GM23338 (cell line): ENCODE results near the gene MARCHF3. TPM values are rescaled to one million over a fixed set of nuclear protein-coding genes. Genes with fewer than 3 reads are reported as not detected.

Experiments used
- ATAC-seq: fragments of 200-7000 bp; cut with Tn5 transposase; 3 replicates; pipeline ENCODE4 v1.9.1; 2020
- DNase-seq: peaks from one replicate; pipeline ENCODE4 v3.0.0-alpha.2; 2015; ENCODE audit warnings: low spot score
- H2AFZ ChIP-seq: fragments of 200-600 bp; sonication (generic); 2 replicates; pipeline ENCODE4 v1.8.0; 2016; ENCODE audit warnings: antibody characterized with exemption, mild to moderate bottlenecking, moderate library complexity
- H3F3A ChIP-seq: fragments of 200-600 bp; sonication (generic); replicated peaks from 2 replicates; pipeline ENCODE4 v1.8.0; 2017; ENCODE audit warnings: antibody characterized with exemption, mixed run types, low read depth
- H3K27ac ChIP-seq: fragments of 200-600 bp; sonication (generic); 2 replicates; pipeline ENCODE4 v1.6.1; 2016; ENCODE audit warnings: low read depth
- H3K27me3 ChIP-seq: fragments of 200-600 bp; sonication (generic); 2 replicates; pipeline ENCODE4 v1.8.0; 2016; ENCODE audit warnings: mild to moderate bottlenecking, mixed run types, moderate library complexity; ENCODE audit not compliant: insufficient read depth
- H3K36me3 ChIP-seq: fragments of 200-600 bp; sonication (generic); 2 replicates; pipeline ENCODE4 v1.8.0; 2016; ENCODE audit warnings: mild to moderate bottlenecking; ENCODE audit not compliant: insufficient read depth
- H3K4me1 ChIP-seq: fragments of 200-600 bp; sonication (generic); 2 replicates; pipeline ENCODE4 v1.8.0; 2016; ENCODE audit warnings: mild to moderate bottlenecking, moderate library complexity; ENCODE audit not compliant: insufficient read depth
- H3K4me2 ChIP-seq: fragments of 200-600 bp; sonication (generic); 2 replicates; pipeline ENCODE4 v1.7.1; 2017; ENCODE audit warnings: mixed run types
- H3K4me3 ChIP-seq: fragments of 200-600 bp; sonication (generic); 2 replicates; pipeline ENCODE4 v1.6.1; 2016; ENCODE audit warnings: mixed run types
- H3K79me2 ChIP-seq: fragments of 200-600 bp; sonication (generic); replicated peaks from 2 replicates; pipeline ENCODE4 v1.8.0; 2017; ENCODE audit warnings: mild to moderate bottlenecking; ENCODE audit not compliant: insufficient read depth
- H3K9me2 ChIP-seq: fragments of 200-600 bp; sonication (generic); 2 replicates; pipeline ENCODE4 v1.8.0; 2017; ENCODE audit not compliant: insufficient read depth
- H4K20me1 ChIP-seq: fragments of 200-600 bp; sonication (generic); replicated peaks from 2 replicates; pipeline ENCODE4 v1.8.0; 2017; ENCODE audit warnings: mild to moderate bottlenecking; ENCODE audit not compliant: insufficient read depth
- H3K27ac Mint-ChIP-seq: 2 replicates; pipeline ENCODE4 v1.8.0; 2020; ENCODE audit warnings: inconsistent platforms, mild to moderate bottlenecking, moderate library complexity, mixed read lengths
- H3K27me3 Mint-ChIP-seq: 3 replicates; pipeline ENCODE4 v1.8.0; 2022; ENCODE audit warnings: low read depth, mild to moderate bottlenecking, moderate library complexity, mixed read lengths, inconsistent platforms; ENCODE audit not compliant: insufficient read depth, poor library complexity
- H3K36me3 Mint-ChIP-seq: 3 replicates; pipeline ENCODE4 v1.8.0; 2021; ENCODE audit warnings: low read depth, mild to moderate bottlenecking, inconsistent platforms, moderate library complexity, mixed read lengths
- H3K4me1 Mint-ChIP-seq: 3 replicates; pipeline ENCODE4 v1.8.0; 2020; ENCODE audit warnings: mild to moderate bottlenecking, inconsistent platforms, mixed read lengths
- H3K4me3 Mint-ChIP-seq: 3 replicates; pipeline ENCODE4 v1.8.0; 2021; ENCODE audit warnings: moderate library complexity, mild to moderate bottlenecking, inconsistent platforms, mixed read lengths
- H3K9me3 Mint-ChIP-seq: 3 replicates; pipeline ENCODE4 v1.8.0; 2020; ENCODE audit warnings: moderate library complexity, mild to moderate bottlenecking, inconsistent platforms, mixed read lengths
- CREB1 ChIP-seq: fragments of 250-450 bp; sonication (Bioruptor Pico); IDR thresholded peaks from 2 replicates; pipeline ENCODE4 v1.5.0; 2020; ENCODE audit warnings: low read depth, mild to moderate bottlenecking, moderate library complexity
- CTCF ChIP-seq, 2 experiments: fragments of 200-600 bp in 1 of 2; sonication (generic) in 1 of 2; conservative IDR thresholded peaks; 2 replicates each; pipeline versions ENCODE4 v1.5.1 to v1.6.1; 2016 to 2017; ENCODE audit warnings: antibody characterized with exemption in 2 of 2, low read depth in 2 of 2, mild to moderate bottlenecking in 2 of 2, moderate library complexity in 1 of 2
- ETS1 ChIP-seq: IDR thresholded peaks from 2 replicates; pipeline ENCODE4 v1.6.1; 2016; ENCODE audit warnings: antibody characterized with exemption
- EZH2 ChIP-seq: fragments of 200-600 bp; sonication (generic); IDR thresholded peaks from one replicate; pipeline ENCODE4 v1.8.0; 2017; ENCODE audit warnings: antibody characterized with exemption, mild to moderate bottlenecking, low read depth; ENCODE audit not compliant: unreplicated experiment
- EZH2phosphoT487 ChIP-seq: fragments of 200-600 bp; sonication (generic); IDR thresholded peaks from one replicate; pipeline ENCODE4 v1.8.1; 2018; ENCODE audit warnings: antibody characterized with exemption; ENCODE audit not compliant: unreplicated experiment
- JUNB ChIP-seq: IDR thresholded peaks from one replicate; pipeline ENCODE4 v1.6.1; 2016; ENCODE audit warnings: antibody characterized with exemption; ENCODE audit not compliant: unreplicated experiment
- NANOG ChIP-seq: IDR thresholded peaks from 2 replicates; pipeline ENCODE4 v1.6.1; 2016; ENCODE audit warnings: antibody characterized with exemption, borderline replicate concordance
- POLR2AphosphoS5 ChIP-seq: IDR thresholded peaks from 2 replicates; pipeline ENCODE4 v1.6.1; 2016; ENCODE audit warnings: antibody characterized with exemption, low read depth
- REST ChIP-seq: IDR thresholded peaks from one replicate; pipeline ENCODE4 v1.6.1; 2018; ENCODE audit warnings: antibody characterized with exemption; ENCODE audit not compliant: unreplicated experiment
- STAT1 ChIP-seq: IDR thresholded peaks from one replicate; pipeline ENCODE4 v1.6.1; 2016; ENCODE audit warnings: antibody characterized with exemption; ENCODE audit not compliant: unreplicated experiment
- ZNF114 ChIP-seq: fragments of 250-450 bp; sonication (Bioruptor Pico); IDR thresholded peaks from 2 replicates; pipeline ENCODE4 v1.5.0; 2020; ENCODE audit warnings: mild to moderate bottlenecking, moderate library complexity
- ZNF331 ChIP-seq: fragments of 250-450 bp; sonication (Bioruptor Pico); IDR thresholded peaks from 2 replicates; pipeline ENCODE4 v1.5.0; 2020; ENCODE audit warnings: low read depth, mild to moderate bottlenecking, moderate library complexity
- polyA plus RNA-seq: library from polyadenylated mRNA; unstranded; fragments of >200 nt; fragmentation: Nextera tagmentation; extraction: Ambion mirVana; gene quantifications from 2 replicates; pipeline ENCODE4 v1.2.1, GENCODE V29; 2016
- total RNA-seq: library from RNA; depleted of rRNA; stranded (reverse); fragments of >200 nt; shearing (Covaris generic); gene quantifications from 2 replicates; pipeline ENCODE4 v1.2.3, GENCODE V29; 2014
- TF ChIP-seq, protein P1 (sequence below): fragments of 250-450 bp; sonication (Bioruptor Pico); IDR thresholded peaks from 2 replicates; pipeline ENCODE4 v1.5.0; 2020; ENCODE audit warnings: mild to moderate bottlenecking, moderate library complexity

MARCHF3 gene
- total and polyA plus RNA-seq, 2 experiments from 2014 or later: 7.0 to 12.7 TPM

GRCh38 chr5:126854526-126855110 lies 175.7 kb downstream of the MARCHF3 start:
- no peak overlapping the region for H3K27ac ChIP-seq
- ATAC-seq: no peak
- H3K36me3 ChIP-seq: 0 out of 2 replicates have a peak, but pooled peaks cover 7% of the 10 kb centered on the region
- no peak for DNase-seq
- H3K4me1 ChIP-seq: peaks cover 39% of the 10 kb centered on the region
- no peak overlapping the region for H3K4me3 Mint-ChIP-seq
- H3K36me3 Mint-ChIP-seq: peaks cover 26% of the 10 kb centered on the region
- peaks cover 20% of the 10 kb centered on the region; the same call in 1 of the 2 replicates for H3F3A ChIP-seq
- H3K9me3 Mint-ChIP-seq: peaks cover 19% of the 10 kb centered on the region
- H2AFZ ChIP-seq: no peak overlapping the region
- no peaks in the 10 kb centered on the region for H3K27me3 ChIP-seq
- no peak overlapping the region for H3K27ac Mint-ChIP-seq
- H3K4me1 Mint-ChIP-seq: peaks cover 41% of the 10 kb centered on the region
- no peak overlapping the region for H3K4me3 ChIP-seq
- H4K20me1 ChIP-seq: no peaks in the 10 kb centered on the region
- H3K79me2 ChIP-seq: no peaks in the 10 kb centered on the region
- no peak for TF ChIP-seq CTCF (conservative IDR thresholded peaks at IDR 0.05; ENCODE audit: low read depth in 2 of 2)
- no peak for TF ChIP-seq ZNF114 (CRISPR knock-in tag)
- no peak for TF ChIP-seq ETS1
- no peak for TF ChIP-seq STAT1
- TF ChIP-seq REST: no peak
- no peak for TF ChIP-seq EZH2phosphoT487
- TF ChIP-seq ZNF331 (CRISPR knock-in tag): no peak
- TF ChIP-seq, protein P1, sequence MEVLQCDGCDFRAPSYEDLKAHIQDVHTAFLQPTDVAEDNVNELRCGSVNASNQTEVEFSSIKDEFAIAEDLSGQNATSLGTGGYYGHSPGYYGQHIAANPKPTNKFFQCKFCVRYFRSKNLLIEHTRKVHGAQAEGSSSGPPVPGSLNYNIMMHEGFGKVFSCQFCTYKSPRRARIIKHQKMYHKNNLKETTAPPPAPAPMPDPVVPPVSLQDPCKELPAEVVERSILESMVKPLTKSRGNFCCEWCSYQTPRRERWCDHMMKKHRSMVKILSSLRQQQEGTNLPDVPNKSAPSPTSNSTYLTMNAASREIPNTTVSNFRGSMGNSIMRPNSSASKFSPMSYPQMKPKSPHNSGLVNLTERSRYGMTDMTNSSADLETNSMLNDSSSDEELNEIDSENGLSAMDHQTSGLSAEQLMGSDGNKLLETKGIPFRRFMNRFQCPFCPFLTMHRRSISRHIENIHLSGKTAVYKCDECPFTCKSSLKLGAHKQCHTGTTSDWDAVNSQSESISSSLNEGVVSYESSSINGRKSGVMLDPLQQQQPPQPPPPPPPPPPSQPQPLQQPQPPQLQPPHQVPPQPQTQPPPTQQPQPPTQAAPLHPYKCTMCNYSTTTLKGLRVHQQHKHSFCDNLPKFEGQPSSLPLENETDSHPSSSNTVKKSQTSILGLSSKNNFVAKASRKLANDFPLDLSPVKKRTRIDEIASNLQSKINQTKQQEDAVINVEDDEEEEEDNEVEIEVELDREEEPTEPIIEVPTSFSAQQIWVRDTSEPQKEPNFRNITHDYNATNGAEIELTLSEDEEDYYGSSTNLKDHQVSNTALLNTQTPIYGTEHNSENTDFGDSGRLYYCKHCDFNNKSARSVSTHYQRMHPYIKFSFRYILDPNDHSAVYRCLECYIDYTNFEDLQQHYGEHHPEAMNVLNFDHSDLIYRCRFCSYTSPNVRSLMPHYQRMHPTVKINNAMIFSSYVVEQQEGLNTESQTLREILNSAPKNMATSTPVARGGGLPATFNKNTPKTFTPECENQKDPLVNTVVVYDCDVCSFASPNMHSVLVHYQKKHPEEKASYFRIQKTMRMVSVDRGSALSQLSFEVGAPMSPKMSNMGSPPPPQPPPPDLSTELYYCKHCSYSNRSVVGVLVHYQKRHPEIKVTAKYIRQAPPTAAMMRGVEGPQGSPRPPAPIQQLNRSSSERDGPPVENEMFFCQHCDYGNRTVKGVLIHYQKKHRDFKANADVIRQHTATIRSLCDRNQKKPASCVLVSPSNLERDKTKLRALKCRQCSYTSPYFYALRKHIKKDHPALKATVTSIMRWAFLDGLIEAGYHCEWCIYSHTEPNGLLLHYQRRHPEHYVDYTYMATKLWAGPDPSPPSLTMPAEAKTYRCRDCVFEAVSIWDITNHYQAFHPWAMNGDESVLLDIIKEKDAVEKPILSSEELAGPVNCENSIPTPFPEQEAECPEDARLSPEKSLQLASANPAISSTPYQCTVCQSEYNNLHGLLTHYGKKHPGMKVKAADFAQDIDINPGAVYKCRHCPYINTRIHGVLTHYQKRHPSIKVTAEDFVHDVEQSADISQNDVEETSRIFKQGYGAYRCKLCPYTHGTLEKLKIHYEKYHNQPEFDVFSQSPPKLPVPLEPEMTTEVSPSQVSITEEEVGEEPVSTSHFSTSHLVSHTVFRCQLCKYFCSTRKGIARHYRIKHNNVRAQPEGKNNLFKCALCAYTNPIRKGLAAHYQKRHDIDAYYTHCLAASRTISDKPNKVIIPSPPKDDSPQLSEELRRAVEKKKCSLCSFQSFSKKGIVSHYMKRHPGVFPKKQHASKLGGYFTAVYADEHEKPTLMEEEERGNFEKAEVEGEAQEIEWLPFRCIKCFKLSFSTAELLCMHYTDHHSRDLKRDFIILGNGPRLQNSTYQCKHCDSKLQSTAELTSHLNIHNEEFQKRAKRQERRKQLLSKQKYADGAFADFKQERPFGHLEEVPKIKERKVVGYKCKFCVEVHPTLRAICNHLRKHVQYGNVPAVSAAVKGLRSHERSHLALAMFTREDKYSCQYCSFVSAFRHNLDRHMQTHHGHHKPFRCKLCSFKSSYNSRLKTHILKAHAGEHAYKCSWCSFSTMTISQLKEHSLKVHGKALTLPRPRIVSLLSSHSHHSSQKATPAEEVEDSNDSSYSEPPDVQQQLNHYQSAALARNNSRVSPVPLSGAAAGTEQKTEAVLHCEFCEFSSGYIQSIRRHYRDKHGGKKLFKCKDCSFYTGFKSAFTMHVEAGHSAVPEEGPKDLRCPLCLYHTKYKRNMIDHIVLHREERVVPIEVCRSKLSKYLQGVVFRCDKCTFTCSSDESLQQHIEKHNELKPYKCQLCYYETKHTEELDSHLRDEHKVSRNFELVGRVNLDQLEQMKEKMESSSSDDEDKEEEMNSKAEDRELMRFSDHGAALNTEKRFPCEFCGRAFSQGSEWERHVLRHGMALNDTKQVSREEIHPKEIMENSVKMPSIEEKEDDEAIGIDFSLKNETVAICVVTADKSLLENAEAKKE (CRISPR knock-in tag): no peak
- TF ChIP-seq NANOG: no peak
- TF ChIP-seq CREB1 (CRISPR knock-in tag): no peak
- no peak for TF ChIP-seq EZH2
- TF ChIP-seq POLR2AphosphoS5: no peak
- TF ChIP-seq JUNB: no peak
- H3K4me2 ChIP-seq: no peak overlapping the region
- H3K9me2 ChIP-seq: no peaks in the 10 kb centered on the region
- peaks cover 11% of the 10 kb centered on the region for H3K27me3 Mint-ChIP-seq
